Globus pallidus (tissue), 1 donor: ENCODE results near the gene GABRG3.

Source experiments
- DNase-seq: peaks from one replicate; pipeline ENCODE4 v3.0.0-alpha.2; 2015; ENCODE audit warnings: low spot score

Gene GABRG3

GRCh38 chr15:27509014-27509413 is 538.0 kb downstream of the GABRG3 start:
- no peak for DNase-seq

DNA sequence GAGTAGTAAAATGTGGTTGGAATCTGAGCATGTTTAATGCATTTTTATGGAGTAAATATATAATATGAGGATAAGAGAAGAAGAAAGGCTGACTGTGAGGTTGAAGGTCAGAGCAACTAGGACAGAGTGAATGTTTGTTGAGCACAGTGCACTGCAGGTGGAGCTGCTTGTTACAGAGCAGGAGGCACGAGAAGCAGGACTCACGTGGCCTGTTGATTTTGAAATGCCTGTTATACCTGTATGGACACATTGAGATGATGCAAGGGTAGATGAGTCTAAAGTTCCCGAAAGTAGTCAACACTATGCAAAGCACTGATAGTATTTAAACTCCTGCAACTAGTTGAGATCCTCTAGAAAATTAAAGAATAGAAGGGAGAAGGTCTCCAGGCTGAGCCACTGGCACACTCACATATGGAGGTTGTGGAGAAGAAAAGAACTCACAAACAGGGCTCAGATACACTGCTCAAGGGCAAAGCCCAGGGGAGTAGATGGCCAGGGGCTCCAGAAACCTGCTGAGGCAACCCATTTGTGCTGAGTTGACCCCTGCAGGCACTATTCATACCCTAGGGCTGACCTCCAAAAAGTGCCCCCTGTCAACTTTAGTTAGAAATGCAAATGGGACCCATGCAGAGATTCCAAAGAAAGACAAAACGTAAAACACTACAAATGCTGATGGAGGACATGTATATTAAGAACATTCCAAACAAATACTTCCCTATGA is 541.5 kb downstream of the GABRG3 start:
- no peak for DNase-seq

DNA sequence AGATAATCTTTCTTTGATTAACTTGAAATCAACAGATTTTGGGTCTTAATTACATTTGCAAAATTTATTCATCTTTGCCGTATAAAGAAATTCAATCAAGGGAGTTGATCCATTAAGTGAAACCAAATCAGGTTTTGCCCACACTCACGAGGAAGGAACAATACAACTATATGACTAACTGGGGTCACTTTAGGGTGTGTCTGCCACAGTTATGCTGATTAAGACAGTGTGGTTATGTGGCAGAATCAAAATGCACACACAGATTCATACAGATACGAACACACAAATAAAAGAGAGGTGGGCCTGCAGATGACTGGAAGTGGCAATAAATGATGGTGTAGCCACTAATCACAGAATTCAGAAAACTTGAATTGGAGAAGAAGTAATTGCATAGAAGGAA is 543.5 kb downstream of the GABRG3 start:
- no peak for DNase-seq

DNA sequence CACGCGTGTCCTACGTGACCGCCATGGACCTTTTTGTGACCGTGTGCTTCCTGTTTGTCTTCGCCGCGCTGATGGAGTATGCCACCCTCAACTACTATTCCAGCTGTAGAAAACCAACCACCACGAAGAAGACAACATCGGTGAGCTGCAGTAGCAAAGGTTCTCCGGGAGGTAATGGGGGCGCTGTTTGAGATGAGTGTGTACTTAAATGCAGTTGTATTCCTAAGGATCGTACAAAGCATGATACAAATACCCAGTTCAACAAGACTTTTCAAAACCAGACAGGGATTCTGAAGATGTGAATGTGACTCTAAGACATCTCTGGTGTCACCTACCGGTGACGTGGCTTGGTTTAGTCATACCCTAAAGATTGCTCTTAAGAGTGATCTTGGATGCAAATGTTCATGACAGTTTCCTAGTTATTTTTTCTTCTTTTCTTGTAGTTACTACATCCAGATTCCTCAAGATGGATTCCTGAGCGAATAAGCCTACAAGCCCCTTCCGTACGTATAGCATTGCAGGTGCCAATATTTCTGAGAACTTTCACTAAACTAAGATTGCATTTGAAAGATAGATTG is 556.6 kb downstream of the GABRG3 start:
- no peak for DNase-seq

GRCh38 chr15:27529399-27529798 is 558.4 kb downstream of the GABRG3 start:
- DNase-seq, result no peak

GRCh38 chr15:27530994-27531393 is 560.0 kb downstream of the GABRG3 start:
- no peak for DNase-seq

- DNase-seq, result no peak
Measured at GRCh38 chr15:27532358-27532757, 561.4 kb downstream of the GABRG3 start.

GRCh38 chr15:27535445-27536129 is 564.6 kb downstream of the GABRG3 start:
- no peak for DNase-seq

DNA sequence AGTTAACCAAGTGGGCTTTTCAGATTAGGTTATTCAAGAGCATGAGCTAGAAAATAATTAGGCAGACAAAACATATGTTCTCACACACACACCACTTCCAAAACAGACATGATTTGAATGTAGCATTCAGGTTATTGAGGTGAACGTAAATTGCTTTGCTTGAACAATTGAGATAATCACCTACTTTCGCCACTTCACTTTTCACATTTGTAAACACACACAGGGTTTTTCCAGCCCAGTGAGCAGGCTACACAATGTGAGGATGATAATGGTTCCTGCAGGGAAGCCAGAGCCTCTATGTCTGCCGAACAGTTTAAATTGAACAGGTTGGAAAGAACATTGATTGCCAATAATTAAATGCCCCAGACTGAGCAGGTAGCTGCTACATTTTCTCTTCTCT is 567.3 kb downstream of the GABRG3 start:
- no peak for DNase-seq

DNA sequence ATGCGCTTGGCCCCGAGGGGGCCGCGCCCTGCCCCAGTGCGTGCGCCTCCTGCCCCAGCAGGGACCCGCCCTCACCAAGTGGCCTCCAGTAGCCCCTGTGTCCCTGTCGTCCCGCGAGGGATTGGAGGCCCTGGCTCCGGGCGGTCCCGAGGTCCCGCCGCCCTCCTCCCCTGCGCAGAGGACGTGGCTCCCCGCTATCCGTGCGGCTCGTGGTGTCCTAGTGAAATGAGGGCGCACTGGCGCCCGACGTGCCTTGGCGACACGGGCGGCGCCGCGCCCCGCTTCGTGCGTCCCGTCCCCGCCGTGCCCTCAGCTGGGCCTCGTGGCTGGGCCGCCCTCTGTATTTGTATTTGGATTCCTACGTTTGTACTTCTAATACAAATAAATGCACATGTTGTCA is 570.6 kb downstream of the GABRG3 start:
- no peak for DNase-seq

DNA sequence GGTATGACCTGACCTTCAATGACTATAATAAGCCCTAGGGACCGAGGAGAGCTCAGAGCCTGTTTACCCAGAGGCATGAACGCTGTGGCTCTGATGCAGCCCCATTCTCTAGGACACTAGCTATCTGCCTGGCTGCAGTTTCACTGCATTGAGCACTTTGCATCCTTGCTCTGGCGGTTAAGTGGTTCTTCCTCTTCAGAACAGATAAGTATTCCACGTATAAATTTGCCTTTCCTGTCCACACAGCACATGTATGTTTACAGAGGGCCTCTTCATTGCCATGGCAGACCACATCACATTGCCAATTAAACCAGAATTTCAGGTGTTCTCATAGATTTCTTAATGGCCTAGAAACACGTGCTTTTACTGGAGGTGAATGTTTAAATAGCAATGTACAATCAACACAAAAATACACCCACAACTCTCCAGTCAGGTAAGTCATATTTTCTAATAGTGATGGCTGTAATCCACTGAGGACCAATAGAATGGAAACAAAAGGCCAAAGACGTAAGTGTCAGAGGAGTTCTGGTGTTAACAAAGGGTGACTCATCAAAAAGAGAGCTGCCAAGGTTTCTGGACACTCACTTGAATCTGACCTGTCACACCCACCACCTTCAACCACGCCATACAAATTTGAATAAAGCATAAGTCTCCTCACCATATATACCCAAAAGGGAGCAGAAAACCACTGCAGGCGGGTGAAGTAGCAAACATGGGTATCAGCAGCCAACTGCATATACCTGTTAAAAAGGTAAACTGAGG is 574.7 kb downstream of the GABRG3 start:
- DNase-seq, result no peak

DNA sequence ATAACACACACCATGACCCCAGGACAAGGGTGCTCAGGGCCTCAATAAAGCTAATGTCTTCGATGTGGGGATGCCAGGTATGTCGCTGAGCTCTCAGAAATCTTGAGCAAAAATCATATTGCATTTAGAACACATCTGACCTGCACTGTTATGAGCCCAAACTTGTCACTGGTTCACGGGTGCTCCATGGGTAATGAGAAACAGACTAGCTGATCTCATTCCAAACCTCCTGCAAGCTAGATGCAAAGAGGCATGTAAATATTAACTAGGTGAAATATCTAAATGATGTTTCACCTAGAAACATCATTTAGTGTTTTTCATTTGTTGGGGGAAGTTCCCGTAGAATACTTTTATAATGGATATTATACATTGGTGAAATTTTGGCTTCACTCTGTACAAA is 578.8 kb downstream of the GABRG3 start:
- DNase-seq, result no peak

DNA sequence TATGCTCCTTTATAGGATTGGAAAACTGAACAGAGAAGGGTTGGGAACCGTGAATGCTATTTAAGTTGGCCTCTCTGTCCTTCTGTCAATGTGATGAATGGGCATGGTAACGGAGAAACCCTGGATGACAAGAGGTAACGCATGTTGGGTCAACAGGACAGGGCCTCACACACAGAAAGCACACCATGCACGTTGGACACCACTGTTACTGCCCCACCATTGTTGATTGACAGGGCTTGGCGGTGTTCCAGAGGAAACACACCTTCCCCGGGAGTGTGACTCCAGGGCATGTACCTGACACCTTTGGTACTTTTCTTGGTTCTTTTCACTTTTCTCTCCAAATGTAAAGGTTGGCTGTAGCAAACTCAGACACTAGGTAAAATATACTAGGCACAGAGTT is 579.7 kb downstream of the GABRG3 start:
- no peak for DNase-seq

DNA sequence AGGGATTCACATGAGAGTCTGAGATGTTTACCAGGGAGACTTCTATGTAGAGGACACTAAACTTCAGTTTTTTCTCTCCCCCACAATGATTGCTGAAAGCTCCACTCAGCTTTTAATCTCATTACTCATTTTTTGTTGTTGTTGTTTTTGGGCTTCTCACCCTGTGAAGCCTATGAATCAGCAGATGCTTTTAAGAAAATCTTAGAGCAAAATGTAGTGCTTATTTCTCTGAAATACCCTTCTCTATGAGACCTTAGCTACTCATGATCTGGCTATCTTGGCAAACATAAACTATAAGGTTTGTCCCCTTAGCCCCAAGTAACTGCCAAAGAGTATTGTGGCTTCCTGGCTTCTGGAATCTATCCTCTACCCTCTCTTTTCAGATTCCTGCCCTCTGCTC is 590.8 kb downstream of the GABRG3 start:
- no peak for DNase-seq

GRCh38 chr15:27563765-27564370 is 592.9 kb downstream of the GABRG3 start:
- DNase-seq, result no peak

GRCh38 chr15:27564656-27565055 is 593.7 kb downstream of the GABRG3 start:
- DNase-seq, result no peak

DNA sequence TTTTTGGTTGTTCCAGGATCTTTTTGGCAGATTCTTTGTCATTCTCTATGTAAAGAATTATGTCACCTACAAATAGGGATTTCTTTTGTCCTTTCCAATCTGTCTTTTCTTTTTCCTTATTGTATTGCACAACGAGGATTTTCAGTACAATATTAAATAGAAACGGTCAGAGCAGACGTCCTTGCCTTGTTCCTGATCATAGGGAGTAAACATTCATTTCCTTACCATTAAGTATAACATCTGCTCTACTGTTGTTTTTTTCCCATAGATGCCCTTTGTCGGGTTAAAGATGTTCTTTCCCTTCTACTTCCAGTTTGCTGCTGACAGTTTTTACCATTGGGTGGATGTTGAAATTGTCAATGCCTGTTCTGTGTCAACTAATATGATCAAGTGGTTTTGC is 599.8 kb downstream of the GABRG3 start:
- no peak for DNase-seq

- no peak for DNase-seq
Measured at GRCh38 chr15:27573805-27574485, 603.0 kb downstream of the GABRG3 start.

DNA sequence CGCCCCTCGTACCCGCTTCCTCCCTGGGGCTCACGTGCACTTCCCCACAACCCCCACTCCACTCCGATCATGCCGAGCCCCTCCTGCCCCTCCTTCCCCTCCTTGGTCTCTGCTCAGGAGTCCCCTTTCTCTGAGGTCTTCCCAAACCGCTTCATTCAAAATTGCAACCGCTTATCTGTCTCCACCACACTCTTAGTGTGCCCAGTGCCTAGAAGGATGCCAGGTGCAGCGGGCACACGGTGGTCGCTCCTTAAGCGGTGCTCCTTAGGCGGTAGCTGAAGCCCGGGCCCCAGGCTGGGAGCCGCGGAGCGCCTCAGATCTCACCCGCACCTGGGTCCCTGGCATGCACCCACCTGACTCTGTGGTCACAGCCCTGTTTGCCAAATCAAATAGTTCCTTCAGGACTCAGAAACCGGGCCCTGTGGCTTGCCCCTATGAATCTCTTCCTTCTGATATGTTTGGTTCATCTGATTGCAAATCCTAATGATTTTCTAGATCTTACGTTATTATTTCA is 603.6 kb downstream of the GABRG3 start:
- DNase-seq, result no peak

GRCh38 chr15:27575521-27575920 is 604.5 kb downstream of the GABRG3 start:
- DNase-seq, result no peak

DNA sequence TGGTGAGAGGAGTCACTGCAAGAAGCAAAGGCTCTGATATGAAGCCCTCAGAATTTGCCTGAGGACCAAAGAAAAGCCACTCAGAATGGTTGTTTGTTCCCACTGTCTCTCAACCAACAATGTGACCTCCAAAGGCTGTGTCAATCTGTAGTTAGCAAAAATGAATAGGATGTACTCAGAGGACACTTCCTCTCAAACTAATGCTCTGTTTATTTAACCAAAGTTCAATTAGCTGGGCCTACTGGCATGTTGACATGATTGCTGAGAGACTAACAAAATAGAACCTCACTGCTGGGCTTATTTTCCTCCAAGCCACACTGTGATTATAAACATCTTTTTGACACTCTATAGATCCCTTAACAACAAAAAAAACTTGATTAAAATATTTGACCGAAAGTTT is 605.6 kb downstream of the GABRG3 start:
- no peak for DNase-seq

- DNase-seq, result no peak
Measured at GRCh38 chr15:27579738-27580137, 608.8 kb downstream of the GABRG3 start.
